DND-41 (cell line): ENCODE data around the gene TAF11L11.
"Not testable (repeated sequence)": the region's sequence is repeated elsewhere in the genome, so short reads cannot be mapped to it uniquely, and the experiment has no call there.

Experiments used
- EZH2 ChIP-seq: IDR thresholded peaks from 3 replicates; pipeline ENCODE4 v1.6.1; 2012; ENCODE audit warnings: borderline replicate concordance, low read depth, mild to moderate bottlenecking, moderate library complexity, low read length, inconsistent platforms; ENCODE audit not compliant: severe bottlenecking
- TF ChIP-seq, protein P1 (sequence below): IDR thresholded peaks from 2 replicates; pipeline ENCODE4 v1.5.1; 2012; ENCODE audit warnings: borderline replicate concordance, low read length, moderate library complexity, mild to moderate bottlenecking; ENCODE audit not compliant: poor library complexity, severe bottlenecking; ENCODE audit errors: extremely low read depth

DNA sequence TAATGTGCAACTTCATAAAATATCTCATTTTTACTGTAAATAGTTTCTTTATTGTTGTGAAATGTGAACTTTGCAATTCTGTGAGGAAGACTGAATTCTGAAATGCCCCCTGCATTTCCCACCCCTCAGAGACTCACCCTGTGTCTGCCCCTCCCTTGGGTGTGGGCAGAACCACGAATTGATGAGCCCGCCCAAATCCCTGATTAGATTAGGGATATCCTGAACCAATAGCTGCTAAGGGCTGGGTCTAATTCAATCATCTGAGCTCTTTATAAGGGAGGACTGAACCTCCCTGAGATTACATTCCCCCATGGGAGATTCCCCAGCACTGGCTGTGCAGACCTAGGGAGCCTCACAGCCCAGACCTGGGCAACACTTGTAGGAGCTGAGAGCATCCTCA, 6.1 kb downstream of the TAF11L11 start, which contains the start of gene TAF11L12:
- TF ChIP-seq, protein P1, sequence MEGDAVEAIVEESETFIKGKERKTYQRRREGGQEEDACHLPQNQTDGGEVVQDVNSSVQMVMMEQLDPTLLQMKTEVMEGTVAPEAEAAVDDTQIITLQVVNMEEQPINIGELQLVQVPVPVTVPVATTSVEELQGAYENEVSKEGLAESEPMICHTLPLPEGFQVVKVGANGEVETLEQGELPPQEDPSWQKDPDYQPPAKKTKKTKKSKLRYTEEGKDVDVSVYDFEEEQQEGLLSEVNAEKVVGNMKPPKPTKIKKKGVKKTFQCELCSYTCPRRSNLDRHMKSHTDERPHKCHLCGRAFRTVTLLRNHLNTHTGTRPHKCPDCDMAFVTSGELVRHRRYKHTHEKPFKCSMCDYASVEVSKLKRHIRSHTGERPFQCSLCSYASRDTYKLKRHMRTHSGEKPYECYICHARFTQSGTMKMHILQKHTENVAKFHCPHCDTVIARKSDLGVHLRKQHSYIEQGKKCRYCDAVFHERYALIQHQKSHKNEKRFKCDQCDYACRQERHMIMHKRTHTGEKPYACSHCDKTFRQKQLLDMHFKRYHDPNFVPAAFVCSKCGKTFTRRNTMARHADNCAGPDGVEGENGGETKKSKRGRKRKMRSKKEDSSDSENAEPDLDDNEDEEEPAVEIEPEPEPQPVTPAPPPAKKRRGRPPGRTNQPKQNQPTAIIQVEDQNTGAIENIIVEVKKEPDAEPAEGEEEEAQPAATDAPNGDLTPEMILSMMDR: not testable (repeated sequence)
- TF ChIP-seq EZH2: not testable (repeated sequence)
